Measurements from ENCODE around the gene DMBX1.

Gene DMBX1

DNA sequence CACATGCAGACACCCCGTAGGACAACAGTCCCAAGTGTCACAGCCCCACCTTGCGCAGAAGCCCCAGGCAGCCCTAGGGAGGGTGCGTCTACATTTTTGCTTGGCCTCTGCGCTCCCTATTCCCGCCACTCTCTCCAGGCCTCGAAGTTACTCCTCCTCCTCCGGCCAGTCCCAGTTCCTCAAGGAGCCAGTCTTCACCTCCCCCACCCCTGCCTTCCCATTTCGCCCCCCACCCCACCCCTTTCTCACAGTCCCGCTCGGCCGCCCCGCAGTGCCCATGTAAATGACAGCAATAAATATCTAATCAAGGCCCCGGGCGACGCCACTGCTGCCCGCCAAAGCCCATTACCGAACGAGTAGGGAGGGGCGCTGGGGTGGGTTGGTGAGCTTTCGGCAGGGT is 3.2 kb downstream of the DMBX1 start:
- TF ChIP-seq, protein P1, sequence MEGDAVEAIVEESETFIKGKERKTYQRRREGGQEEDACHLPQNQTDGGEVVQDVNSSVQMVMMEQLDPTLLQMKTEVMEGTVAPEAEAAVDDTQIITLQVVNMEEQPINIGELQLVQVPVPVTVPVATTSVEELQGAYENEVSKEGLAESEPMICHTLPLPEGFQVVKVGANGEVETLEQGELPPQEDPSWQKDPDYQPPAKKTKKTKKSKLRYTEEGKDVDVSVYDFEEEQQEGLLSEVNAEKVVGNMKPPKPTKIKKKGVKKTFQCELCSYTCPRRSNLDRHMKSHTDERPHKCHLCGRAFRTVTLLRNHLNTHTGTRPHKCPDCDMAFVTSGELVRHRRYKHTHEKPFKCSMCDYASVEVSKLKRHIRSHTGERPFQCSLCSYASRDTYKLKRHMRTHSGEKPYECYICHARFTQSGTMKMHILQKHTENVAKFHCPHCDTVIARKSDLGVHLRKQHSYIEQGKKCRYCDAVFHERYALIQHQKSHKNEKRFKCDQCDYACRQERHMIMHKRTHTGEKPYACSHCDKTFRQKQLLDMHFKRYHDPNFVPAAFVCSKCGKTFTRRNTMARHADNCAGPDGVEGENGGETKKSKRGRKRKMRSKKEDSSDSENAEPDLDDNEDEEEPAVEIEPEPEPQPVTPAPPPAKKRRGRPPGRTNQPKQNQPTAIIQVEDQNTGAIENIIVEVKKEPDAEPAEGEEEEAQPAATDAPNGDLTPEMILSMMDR (conservative IDR thresholded peaks at IDR 0.05; ENCODE audit: control insufficient read depth, insufficient read depth, low read depth, low read length): no peak
- no peak for DNase-seq (ENCODE audit: low read depth)
- no peak overlapping the region for H3K4me3 ChIP-seq (ENCODE audit: control insufficient read depth, low read depth, low read length)

DNA sequence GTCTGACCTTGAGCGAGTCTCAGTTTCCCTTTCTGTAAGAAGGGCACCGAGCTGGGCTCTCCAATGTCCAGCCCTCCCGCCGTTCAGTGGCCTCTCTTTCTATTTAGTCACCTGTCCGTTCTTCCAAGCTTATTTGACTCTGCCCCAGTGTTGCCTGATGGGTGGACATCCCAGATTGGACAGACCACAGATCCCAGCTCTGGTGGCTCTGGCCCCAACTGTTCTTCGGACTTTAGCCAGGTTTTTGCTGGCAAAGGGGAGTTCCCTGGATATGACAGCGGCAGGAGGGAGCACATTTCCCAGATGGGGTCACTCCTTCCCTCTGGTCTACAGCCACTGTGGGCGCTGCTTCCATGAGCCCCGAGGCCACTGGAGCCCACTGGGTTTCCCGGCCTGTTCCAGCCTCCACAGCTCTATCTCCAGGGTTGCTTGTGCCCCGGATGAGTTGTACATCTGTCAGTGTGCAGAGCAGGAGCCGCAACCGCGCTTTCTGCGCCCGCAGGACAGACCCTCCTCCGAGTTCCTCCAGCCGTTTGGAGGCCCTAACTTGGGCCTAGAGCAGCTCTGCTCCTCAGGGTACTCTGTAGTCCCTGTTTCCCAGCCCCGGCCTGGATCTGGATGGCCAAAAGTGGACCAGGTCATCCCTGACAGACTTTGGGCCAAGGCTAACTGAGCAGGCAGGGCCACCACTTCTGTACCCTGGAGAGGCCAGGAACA is 3.8 kb downstream of the DMBX1 start:
- no peak for DNase-seq (ENCODE audit: low read depth)
- H3K4me3 ChIP-seq (ENCODE audit: control insufficient read depth, low read depth, low read length): no peak overlapping the region
- TF ChIP-seq, protein P1 (conservative IDR thresholded peaks at IDR 0.05; ENCODE audit: control insufficient read depth, insufficient read depth, low read depth, low read length): no peak

DNA sequence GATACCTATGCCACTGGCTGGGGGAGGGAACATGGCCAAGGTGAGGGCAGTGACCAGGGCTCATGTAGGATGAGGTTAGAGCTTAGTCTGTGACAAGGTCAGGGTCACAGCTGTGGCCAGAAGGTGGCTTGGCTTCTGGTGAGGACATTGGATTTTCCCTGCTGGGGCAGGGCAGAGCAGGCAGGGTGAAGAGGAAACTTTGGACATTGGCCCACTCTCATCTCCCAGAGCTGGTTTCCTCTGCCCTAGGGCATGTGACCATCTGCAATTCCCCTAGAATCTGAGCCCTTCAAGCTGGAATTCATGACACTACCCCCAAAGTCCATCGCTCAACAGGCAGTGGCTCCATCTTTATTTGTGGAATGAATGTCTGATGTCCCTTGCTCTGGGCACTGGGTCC is 5.3 kb downstream of the DMBX1 start:
- TF ChIP-seq, protein P1 (conservative IDR thresholded peaks at IDR 0.05; ENCODE audit: control insufficient read depth, insufficient read depth, low read depth, low read length): no peak
- no peak for DNase-seq (ENCODE audit: low read depth)
- H3K4me3 ChIP-seq (ENCODE audit: control insufficient read depth, low read depth, low read length): no peak overlapping the region

DNA sequence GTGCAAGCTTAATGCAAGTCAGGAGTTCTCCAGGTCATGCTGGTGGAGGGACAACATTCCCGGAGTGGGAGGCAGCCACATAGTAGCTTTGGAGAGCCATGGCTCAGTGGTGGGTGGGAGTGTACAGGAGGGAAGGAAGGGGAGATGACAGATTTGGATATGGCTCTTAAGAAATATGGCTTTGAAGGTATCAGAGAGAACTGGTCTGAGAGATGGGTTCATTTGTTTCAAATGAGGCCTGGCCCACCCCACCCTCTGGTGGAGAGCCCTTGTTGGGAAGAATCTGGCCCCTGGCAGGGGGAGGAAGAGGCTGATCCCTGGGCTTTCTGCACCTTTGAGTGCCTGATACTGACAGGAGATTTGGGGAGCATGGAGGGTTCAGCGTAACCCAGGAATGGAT is 6.1 kb downstream of the DMBX1 start:
- no peak for DNase-seq (ENCODE audit: low read depth)
- H3K4me3 ChIP-seq (ENCODE audit: control insufficient read depth, low read depth, low read length): no peak overlapping the region
- TF ChIP-seq, protein P1 (conservative IDR thresholded peaks at IDR 0.05; ENCODE audit: control insufficient read depth, insufficient read depth, low read depth, low read length): no peak

DNA sequence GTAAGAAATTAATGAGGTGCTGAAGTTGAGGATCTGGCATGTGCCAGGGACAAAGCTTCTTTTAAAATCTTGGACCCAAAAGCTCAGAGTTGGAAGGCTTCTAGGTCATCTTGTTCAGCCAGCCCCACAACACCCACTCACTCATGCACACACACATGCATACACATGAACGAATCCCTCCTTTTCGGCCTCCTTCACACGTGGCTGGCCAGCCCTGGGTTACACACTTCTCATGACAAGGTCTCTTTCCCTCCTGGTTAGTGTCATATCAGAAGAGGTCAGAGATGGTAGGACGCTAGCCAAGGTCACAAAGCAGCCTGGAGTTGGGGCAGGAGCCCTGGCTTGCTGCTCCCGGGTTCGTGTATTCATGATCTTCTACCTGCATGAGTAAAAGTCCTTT is 6.9 kb downstream of the DMBX1 start:
- DNase-seq (ENCODE audit: low read depth): no peak
- no peak overlapping the region for H3K4me3 ChIP-seq (ENCODE audit: control insufficient read depth, low read depth, low read length)
- TF ChIP-seq, protein P1 (conservative IDR thresholded peaks at IDR 0.05; ENCODE audit: control insufficient read depth, insufficient read depth, low read depth, low read length): no peak

DNA sequence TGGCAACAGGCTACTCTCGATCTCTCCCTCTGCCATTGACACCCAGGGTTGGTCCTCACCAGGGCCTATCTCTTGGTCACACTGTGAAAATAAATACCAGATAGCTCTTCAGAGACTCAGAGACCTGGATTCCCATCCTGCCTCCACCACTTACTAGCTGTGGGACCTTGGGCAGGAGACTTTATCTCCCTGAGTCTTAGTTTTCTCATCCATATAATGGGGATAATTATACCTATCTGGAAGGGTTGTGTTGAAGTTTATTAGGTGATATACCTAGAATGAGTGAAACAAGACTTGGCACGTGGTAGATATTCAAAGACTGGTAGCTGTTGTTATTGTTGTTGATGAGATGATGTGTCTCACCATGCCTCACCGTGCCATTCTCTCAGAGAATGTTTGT is 7.4 kb downstream of the DMBX1 start:
- DNase-seq (ENCODE audit: low read depth): no peak
- H3K4me3 ChIP-seq (ENCODE audit: control insufficient read depth, low read depth, low read length): no peak overlapping the region
- TF ChIP-seq, protein P1 (conservative IDR thresholded peaks at IDR 0.05; ENCODE audit: control insufficient read depth, insufficient read depth, low read depth, low read length): no peak

DNA sequence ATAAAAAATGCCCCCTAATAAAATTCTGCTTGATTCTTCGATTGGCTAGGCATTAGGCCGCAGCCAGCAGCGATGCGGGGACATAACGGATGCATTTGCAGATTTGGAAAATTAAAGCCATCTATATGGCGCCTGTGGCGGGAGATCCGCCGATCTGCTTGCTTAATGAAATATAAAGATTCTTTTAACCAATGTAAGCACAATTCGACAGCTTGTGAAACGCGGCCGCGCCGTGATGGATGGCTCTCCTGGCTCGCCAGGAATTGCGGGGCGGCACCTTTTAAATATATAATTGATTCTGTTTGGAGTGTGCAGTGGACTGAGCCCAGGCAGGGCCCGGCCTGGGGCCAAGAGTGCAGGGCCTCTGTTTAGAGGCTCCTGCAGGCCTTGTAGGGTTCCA is 8.0 kb downstream of the DMBX1 start:
- H3K4me3 ChIP-seq (ENCODE audit: control insufficient read depth, low read depth, low read length): no peak overlapping the region
- TF ChIP-seq, protein P1 (conservative IDR thresholded peaks at IDR 0.05; ENCODE audit: control insufficient read depth, insufficient read depth, low read depth, low read length): no peak
- no peak for DNase-seq (ENCODE audit: low read depth)

Data from fibroblast of mammary gland (primary cell).